Stimulated activated CD4-positive, alpha-beta T cell treated with anti-CD3 and anti-CD28 coated beads, Interleukin-12 subunit alpha, Interleukin-12 subunit beta, amount 100 ng/mL, for 48 hours (primary cell): ENCODE data around the gene NEO1.
A peak's percentile ranks its signal among the peaks of the same experiment; 100 is the strongest.
"Not testable (repeated sequence)": the region's sequence is repeated elsewhere in the genome, so short reads cannot be mapped to it uniquely, and the experiment has no call there.

Experiments used
- DNase-seq, 3 donors: peaks; one replicate each; pipeline ENCODE4 v3.0.0-alpha.2; 2020; ENCODE audit warnings: low read depth in 2 of 3, low spot score in 1 of 3

The NEO1 gene

GRCh38 chr15:73139744-73140553, 87.7 kb downstream of the NEO1 start:
- no peak for DNase-seq

- no peak for DNase-seq
These were observed 89.1 kb downstream of the NEO1 start for GRCh38 chr15:73141216-73141900.

GRCh38 chr15:73142802-73143762, 90.8 kb downstream of the NEO1 start:
- DNase-seq: peak in 1 of 3 donors; percentile 17

- no peak for DNase-seq
These were observed 91.5 kb downstream of the NEO1 start for GRCh38 chr15:73143763-73144155.

- DNase-seq: no peak
These were observed 94.2 kb downstream of the NEO1 start for GRCh38 chr15:73146419-73146818.

DNA sequence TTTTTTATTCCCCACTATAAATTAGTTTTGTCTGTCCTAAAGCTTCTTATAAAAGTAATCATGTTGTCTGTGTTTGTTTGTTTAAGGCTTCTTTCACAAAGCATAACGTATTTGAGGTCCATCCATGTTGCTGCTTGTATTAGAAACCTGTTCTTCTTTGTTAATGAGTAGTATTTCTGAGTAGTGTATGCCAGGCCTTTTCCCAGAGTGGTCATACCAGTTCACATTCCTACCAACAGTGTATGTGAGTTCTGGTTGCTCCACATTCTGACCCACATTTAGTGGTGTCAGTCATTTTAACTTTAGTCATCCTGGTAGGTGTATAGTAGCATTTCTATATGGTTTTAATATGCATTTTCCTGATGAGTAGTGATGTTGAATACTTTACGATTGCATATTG, 98.6 kb downstream of the NEO1 start:
- no peak for DNase-seq

DNA sequence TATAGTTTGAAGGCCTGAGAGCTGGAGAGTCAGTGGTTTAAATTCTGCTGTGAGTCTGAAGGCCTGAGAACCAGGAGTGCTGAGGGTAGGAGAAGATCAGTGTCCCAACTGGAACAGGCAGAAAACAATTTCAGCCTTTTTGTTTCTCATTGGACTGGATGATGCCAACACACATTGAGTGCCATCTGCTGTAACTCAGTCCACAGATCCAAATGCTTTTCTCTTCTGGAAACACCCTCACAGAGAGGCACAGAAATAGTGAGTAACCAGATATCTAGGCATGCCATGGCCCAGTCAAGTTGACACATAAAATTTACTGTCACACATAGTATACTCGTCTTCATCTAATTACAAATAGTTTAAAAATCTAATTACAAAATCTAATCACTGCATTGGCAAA, 100.8 kb downstream of the NEO1 start:
- no peak for DNase-seq

GRCh38 chr15:73153447-73153846, 101.2 kb downstream of the NEO1 start:
- no peak for DNase-seq

DNA sequence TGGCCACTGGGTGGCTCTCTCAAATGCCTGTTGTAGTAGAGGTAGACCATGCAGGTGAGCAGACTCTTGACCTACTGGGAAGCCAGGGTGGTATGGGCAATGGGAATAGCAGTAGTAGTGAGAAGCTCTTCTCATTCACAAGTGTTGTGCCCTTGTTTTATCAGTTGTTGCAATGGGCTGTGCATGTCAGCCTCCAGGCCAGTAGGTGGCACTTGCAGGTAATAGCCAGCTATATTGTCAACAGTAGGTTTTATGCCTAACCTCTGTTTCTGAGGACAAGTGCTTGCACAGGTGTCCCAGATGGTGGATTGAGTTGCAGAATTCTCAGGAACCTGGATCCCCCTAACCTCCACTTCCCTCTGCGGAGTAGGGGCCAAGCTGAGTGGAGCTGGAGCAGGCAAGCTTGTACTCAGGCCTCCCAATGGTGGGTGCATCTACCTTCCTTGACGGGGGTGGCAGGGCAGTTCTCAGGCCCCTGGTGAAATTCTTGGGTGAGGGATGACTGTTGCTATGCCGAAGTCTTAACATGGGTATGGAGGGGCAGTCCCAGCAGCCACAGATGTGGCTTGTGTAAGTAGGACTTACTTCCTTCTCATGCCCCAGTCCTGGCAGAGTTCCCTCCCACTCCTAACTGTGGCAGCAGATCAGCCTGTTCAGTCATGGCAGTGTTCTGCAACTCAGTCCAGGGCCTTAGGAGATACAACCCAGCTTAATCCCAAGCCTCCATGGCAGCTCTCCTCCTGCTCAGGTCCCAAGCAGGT, 104.3 kb downstream of the NEO1 start:
- no peak for DNase-seq

DNA sequence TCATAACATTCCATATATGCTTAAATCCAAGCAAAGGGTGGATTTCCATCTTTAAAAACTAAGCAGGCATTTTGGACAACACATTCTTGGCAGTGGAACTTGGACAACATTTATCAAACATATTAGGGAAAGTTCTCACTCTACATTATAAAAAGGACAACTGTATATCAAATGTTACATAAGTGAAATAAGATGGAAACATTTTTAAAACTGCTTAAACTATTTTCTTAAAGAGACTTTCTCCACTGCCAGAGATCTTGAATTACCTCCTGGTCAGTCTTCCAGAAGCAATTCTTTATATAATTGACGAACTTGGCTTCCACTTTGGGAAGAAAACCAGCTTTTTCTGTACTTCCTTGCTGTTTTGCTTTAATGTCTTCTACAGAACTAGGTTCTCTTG, 109.3 kb downstream of the NEO1 start:
- no peak for DNase-seq

GRCh38 chr15:73165435-73165834, 113.2 kb downstream of the NEO1 start:
- no peak for DNase-seq

DNA sequence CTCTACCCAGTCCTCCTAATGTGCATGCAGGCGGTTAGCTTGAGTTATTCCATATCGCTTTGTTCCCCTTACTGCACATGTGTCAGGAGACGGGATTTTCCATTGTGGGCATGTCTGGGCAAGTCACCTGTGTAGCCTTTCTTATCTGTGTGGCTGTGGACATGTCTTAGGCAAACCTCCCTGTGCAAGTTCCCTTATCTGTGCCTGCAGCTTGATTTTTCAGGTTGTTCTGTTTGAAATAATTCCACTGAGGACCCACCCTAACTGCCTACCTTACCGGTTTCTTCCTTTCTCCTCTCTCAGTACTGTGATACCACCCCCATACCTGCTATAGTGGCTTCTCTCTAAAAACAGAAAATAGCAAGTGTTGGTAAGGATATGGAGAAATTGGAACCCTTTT, 113.6 kb downstream of the NEO1 start:
- DNase-seq: no peak

GRCh38 chr15:73166711-73167110, 114.4 kb downstream of the NEO1 start:
- DNase-seq: not testable (repeated sequence)

- no peak for DNase-seq
These were observed 116.2 kb downstream of the NEO1 start for GRCh38 chr15:73168487-73168886.

DNA sequence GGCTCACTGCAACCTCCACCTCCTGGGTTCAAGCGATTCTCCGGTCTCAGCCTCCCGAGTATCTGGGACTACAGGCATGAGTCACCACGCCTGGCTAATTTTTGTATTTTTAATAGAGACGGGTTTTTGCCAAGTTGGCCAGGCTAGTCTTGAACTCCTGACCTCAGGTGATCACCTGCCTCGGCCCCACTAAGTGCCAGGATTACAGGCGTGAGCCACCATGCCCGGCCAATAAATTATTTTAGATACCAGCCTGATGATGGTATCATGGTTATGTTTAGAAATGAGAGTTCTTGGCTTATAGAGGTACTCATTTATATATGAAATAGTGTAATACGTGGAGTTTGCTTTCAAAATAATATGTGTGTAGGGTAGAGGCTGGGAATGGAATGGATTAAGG, 119.4 kb downstream of the NEO1 start:
- DNase-seq: no peak

DNA sequence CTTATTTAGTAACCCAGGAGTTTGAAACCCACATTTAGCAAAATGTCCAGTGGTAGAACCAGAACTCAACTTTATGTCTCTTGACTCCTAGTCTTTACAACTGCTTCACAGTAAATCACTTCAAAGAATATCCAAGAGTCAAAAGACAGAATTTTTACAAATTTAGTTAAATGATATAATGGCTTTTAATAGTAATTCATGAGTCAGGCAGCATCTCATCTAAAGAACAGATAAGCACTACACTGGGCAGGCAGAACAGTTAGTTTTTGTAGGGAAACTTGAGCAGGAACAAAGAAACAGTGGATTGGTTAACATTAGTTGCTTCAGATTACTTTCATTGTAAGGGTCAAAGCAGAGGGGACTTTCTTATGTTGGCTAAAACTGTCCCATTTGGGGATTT, 120.2 kb downstream of the NEO1 start:
- DNase-seq: no peak

- DNase-seq: no peak
These were observed 121.9 kb downstream of the NEO1 start for GRCh38 chr15:73174171-73174570.

DNA sequence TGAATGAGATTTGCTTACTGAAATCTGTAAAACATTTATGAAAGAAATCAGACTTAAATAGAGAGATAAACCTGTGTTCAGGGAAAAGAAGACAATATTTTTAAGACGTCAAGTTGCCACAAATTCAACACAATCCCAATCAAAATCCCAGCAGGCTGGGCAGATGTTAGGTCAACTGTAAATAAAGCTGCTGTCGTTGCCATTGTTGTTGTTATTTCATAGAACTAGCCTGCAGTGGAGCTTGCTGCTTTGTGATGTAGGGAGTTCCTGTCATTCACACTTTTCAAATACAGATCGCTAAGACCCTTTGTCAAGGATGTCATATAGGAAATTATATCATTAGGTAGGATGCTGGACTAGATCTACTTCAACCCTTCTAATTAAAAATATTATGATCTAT, 123.1 kb downstream of the NEO1 start:
- DNase-seq: no peak

GRCh38 chr15:73176598-73176997, 124.3 kb downstream of the NEO1 start:
- no peak for DNase-seq

- no peak for DNase-seq
These were observed 130.8 kb downstream of the NEO1 start for GRCh38 chr15:73183071-73183470.

DNA sequence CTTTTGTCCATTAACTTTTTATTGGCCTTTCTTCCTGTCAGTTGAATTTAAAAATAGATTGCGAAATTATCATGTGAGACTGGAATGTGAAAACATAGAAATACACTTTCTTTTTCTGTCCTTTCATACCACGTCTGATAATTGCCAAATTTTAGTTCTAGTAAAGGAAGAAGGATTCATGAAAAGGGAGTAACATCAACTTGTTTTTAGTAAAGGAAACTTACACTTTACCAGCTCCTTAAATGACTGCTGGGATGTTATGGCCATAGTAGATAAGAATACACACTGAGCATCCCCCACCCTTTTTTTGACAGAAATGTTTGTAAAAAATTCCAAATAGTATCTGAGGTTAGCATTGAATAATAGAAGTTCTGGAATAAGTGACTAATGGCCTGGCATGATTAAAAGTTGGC, 137.9 kb downstream of the NEO1 start:
- no peak for DNase-seq
